HG03442 (cell line): Measurements from ENCODE around the gene PDE3A.

Experiments used
- ATAC-seq: cut with Tn5 transposase; IDR thresholded peaks from one replicate; pipeline ENCODE4 v1.9.1; 2021; ENCODE audit warnings: mild to moderate bottlenecking, moderate library complexity; ENCODE audit not compliant: unreplicated experiment

Gene PDE3A

DNA sequence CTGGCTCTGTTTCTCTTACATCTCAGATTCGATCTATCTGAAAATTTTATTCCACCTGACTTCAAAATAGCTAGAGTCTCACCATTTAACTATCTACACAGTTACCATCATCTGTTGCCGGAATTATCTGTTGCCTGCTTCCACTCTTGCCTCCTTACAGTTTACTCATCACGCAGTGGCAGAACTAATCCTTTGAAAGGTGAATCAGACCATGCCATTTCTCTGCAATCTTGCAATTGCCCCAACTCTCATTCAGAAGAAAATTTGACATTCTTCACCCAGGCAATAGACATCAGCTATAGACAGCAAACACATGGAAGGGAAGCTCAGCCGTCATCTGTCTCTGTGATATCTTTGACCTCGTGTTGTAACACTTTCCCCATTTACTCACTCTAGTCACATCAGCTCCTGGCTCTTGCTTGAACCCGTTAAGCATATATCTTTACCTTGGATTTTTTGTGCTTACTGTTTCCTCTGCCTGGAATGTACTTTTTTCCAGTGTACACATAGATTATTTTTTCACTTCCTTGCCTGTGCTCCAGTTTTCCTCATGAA, 85.5 kb downstream of the PDE3A start:
- no peak for ATAC-seq

DNA sequence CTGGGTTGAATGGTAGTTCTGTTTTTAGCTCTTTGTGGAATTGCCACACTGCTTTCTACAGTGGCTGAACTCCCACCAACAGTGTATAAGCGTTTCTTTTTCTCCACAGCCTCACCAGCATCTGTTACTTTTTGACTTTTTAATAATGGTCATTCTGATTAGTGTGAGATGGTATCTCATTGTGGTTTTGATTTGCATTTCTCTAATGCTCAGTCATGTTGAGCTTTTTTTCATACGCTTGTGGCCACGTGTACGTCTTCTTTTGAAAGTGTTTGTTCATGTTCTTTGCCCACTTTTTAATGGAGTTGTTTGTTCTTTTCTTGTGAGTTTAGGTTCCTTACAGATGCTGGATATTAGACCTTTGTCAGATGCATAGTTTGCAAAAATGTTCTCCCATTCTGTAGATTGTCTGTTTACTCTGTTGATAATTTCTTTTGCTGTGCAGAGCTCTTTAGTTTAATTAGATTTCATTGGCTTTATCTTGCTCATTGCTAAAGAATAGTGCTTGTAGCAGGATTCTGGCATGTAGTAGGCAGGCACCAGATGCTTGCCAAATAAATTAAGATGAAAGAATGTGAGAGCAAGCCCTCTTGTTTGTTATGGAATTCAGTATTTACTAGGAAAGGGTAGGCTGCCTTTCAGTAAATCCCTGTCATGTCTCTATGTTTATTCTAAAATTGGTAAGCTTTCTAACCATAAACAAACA, 86.8 kb downstream of the PDE3A start:
- no peak for ATAC-seq

DNA sequence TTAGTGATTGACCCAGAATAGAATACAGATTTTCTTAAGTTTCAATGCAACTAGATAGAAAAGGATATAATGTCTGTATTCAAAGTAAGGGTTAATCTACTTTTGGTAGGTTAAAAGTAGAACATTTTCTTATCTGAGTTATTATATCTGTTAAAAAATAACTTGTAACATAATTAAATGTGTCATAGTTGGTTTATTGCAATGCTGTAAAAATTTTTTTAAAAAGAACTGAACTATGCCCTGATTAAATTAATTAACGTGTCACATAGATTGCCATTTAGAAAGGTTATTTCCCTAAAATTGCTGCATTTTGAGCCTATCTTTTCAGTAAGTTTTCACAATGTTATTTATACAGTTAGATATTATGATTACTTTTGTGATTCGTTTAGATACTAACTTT, 89.2 kb downstream of the PDE3A start:
- ATAC-seq = no peak

DNA sequence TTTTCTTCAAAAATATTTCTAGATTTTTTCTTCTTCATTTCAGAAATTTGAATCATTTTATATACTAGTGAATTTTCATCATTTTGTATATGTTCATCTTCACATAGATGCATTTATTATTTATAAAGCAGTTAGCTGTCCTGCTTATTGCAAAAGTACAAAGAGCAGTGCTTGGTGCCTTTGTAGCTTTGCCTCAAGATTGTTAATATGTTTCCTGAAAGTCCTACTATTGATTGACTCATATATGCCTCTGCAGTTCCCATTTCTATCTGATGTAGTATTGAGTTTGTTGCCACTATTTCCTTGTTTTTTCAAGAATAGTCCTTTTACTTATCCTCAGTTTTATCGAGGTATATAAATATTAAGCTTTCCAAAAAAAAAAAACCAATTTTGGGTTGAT, 89.7 kb downstream of the PDE3A start:
- ATAC-seq = no peak

DNA sequence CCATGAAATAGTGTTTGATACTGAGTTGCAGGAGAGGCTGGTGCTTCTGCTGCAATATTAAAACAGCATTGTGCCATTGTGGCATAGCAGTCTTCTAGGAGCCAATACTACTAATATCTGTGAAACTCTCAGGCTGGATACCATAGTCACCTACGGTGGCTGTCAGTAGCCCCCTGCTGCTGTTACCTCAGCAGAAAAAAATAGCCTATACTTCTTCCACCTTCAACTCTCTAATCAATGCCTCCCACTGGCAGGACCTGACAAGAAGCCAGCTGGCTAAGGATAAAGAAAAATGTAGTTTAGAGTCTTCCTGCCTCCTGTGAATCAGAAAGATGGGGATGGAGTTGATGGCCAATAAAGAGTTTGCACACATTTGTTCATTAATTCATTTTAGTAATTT, 91.6 kb downstream of the PDE3A start:
- ATAC-seq = no peak

DNA sequence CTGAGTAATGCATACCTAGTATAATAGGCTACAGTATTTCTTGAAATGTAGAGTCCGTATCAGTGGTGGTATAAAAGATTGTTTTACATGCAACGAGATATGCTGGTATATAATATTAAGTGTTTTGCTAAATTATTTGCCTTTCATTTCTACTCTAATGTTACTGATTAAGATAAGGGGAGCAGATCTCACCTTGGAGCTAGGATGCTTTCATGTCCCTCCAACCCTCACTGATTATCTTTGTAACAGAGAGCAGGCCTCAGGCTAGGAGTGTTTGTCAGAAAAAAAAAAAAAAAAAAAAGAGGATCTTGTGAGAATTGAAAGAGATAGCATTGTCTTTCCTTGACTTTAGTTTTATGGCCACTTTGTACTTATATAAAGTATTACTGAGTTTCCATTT, 92.6 kb downstream of the PDE3A start:
- ATAC-seq = no peak

DNA sequence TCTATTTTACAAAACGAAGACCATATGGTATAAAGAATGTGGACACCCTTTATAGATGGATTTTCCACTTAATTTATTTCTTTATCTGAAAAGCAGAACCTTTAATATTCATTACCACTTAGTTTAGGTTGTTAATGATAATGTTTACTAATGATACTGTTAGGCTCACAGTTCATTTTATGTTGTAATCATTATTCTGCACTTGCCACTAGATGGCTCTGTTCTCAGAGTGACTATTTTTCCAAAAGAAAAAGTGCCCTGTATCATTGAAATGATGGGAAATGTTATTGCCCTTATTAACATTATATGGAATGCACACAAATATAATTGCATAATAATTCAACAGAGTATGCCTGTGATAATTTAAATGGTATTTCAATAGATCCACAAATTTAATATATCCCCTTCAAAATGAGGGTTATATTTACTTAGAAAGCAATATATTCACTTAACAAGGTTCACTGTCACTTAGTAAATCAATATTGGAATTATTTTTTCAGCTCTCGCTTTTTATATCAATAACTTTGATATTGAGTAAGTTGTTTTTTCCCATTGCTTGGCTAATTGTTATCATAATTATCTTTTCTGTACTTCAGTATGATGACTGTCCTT, 95.7 kb downstream of the PDE3A start:
- no peak for ATAC-seq

DNA sequence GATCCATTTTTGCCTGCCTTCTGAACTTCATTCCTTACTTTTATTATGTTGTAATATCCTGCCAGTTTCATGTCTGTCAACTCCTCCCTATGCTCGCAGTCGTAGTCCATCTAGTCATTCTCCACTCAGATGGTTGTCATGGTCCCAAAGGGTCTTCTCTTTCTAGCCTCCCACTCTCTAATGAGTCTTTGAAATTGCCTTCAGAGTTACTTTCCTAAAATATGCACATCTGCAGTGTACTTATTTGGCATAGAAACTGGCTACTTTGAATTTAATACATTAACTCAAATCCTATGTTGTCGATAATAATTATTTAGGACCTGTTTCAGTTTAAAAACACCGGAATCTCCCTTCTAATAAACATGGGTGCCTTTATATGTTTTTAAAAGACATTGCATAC, 101.0 kb downstream of the PDE3A start:
- no peak for ATAC-seq

DNA sequence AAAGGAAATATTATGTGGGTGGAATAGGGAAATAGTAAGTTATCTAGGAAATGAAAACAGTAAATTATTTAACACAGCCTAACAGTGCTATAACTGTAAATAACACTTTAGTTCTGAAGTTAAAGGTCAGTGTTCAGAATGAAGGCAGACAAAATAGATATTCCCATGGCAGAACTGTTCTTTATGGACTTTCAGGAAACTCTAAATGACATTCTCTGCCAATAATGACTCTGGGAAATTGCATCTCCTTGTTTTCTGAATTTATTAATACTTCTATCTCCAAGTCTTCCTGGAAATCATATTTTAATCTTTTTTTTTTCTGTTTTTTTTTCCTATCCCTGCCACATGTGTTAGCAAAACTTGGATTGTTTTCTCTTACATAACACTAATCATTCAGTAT, 101.4 kb downstream of the PDE3A start:
- no peak for ATAC-seq

DNA sequence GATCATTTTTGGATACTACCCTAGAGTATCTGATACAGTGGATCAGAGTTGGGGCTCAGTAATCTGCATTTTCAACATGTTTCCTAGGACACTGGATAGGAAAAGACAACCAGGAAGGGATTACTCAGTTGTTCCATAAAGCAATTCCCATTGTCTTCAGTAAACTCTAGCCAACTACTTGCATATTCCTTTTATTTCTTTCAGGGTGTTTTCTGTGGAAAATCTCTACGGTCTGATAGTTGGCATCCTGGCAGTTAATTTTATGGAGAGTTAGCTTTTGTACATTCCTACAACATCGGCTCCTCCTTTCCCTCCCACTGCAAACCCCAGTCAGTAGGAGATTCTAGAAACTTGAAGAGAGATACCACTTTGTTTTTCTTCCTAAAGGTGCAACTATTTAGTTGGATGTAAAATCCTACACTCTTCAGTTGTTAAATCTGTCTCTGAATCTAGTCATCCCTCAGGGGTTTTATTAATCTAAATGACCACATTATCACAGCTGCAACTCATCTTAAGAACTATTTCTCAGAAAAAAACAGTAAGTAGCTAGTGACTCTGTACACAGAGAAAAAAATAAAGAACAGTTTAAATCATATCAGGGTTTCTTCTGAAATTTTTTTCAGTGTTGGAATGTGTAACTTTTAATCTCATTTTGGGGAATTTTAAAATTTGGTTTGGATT, 103.9 kb downstream of the PDE3A start:
- ATAC-seq = no peak

DNA sequence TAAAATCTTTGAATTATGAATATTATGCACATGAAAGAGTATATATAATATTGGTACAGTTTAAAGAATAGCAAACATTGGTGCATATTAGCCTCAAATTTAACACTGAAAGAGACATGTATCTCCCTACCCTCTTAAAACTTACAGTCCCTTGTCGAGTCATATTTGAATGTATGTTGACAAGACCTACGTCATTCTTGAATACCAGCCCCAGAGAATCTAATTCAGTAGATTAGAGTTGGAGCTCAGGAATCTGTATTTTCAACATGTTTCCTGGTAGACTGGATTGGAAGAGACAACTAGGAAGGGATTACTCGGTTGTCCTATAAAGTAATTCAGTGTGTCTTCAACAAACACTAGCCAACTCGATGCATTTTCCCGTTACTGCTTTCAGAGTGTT, 104.8 kb downstream of the PDE3A start:
- no peak for ATAC-seq

DNA sequence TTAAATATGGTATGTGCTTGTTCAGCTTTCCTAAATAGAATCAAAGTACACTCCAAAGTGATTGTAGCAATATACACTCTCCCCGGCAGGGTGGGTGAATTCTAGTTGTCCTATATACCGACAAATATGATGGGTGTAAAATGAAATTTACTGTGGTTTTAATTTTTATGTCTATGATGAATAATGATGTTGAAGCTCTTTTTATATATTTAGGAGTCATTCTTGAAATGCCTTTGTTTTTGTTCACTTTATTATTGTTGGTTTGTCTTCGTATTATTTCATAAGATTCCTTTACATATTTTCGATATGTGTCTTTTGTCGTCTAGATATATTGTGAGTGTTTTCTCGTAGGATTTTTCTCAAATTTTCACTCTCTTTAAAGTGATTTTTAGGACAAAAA, 105.7 kb downstream of the PDE3A start:
- no peak for ATAC-seq

DNA sequence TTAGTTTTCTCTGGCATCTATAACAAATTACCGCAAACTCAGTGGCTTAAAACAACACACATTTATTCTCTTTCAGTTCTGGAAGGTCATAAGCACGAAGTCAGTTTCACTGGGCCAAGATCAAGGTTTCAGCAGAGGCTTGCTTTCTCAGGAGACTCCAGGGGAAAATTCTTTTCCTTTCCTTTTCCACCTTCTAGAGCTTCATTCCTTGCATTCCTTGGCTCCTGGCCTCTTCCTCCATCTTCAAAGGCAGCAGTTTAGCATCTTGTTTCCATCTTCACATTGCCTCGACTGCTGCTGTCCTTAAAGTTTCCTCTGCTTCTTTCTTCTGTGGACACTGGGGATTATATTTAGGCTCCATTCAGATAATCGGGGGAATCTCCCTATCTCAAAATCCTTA, 106.1 kb downstream of the PDE3A start:
- ATAC-seq = no peak

DNA sequence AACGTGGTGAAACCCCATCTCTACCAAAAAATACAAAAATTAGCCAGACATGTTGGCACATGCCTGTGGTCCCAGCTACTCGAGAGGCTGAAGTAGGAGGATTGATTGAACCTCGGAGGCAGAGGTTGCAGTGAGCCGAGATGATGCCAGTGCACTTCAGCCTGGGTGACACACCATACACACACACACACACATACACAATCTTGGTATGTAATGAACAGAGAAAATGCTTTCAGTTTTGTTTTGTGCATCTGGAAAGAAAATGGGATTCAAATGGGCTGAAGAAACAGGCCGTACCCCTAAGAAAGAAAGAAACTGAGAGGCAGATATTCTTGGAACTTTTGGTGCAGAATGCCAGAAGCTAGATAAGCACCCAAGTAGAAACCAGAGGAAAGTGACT, 107.2 kb downstream of the PDE3A start:
- no peak for ATAC-seq

DNA sequence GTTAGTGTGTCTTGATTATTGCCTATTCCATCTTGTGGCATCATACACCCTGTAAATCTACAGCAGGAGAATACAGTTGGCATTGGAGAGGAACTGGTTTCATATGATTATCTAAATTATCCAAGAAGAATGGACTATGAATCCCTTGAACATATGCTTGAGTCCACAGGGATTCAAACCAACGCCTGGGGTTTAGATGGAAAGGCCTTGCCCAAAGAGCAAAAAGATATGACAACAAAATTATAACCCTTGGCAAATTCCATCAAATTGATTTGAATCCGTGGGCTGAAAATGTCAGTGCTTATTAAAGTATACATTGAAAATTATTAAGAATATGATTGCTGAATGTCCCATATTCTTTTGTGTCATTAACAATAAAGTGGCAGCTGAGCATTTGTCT, 108.2 kb downstream of the PDE3A start:
- ATAC-seq = no peak

DNA sequence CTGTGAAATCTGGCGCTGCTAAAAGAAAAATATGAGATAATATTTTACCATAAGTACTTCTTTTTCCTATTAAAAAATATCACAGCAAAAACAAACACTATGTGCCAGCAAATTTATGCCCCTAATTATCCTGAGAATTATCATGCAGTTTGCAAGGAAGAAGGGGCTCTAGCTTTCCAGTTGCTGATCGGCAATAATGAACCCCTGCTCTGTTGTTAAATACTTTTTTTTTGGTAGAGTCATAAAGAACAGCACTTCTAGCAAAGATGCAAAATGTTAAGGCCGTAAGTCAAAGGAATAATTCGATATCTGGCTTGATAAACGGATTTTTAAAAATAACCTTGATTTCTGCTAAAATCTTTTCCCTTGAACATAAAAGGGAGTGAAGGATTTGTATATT, 108.9 kb downstream of the PDE3A start:
- ATAC-seq = no peak

DNA sequence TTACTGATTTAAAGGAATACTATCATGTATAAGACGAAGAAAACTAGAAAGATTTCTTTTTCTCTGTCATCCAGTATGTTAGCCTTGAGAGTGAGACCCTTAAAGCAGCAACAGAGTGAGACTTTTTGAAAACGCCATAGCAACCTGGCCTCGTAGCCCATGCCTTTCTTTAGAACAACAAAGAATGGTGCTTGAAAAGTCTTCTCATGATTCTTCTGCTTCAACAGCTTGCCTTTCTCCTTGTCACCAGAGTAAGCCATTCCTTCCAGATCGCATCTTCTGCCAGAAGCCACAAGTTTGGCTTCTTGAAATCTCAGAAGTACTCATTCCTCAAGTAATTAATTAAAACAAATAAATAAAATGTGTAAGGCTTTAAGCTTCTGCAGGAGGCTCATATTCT, 109.3 kb downstream of the PDE3A start:
- ATAC-seq = no peak

DNA sequence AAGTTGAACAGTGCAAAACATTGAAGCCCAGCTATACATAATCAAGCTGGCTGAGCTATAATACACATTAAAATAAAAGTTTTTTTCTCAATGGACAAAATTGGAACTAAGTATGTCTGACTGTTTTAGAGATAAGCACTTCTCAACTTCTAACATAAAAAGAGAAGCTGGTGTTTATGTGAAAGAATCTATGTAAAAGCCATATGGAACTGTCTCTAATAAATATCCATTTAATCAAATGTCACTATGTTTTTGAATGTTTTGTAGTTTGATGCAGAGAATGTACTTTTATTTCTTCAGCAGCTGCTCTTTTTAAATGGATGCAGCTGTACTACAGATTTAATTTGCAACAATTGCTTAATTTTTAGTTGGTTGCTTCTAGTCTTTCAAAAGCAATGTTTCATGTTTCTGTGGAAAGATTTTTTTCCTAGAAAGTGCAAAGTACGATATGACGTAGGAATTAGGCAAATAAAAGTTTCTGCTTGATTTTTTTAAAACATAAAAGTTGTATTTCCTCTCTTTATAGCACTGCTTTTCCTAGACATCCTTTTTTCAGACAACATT, 114.2 kb downstream of the PDE3A start:
- no peak for ATAC-seq

DNA sequence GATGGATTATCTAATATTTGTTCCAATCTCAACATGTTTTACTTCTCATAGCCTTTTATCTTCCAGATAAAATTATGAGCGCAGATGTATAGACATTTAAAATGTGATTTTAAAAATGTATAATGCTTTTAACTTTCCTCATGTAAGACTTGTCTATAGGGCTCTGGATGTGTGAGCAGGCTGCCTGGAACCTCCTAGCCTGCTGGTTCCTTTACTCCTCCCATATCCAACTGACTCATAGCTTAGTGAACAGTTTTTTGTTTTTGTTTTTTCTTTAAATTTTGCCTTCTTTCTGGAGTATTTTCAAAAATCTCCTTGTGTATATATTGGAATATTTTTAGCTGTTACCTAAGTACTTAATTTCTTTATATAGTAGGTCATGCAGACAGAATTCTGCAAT, 115.4 kb downstream of the PDE3A start:
- no peak for ATAC-seq

DNA sequence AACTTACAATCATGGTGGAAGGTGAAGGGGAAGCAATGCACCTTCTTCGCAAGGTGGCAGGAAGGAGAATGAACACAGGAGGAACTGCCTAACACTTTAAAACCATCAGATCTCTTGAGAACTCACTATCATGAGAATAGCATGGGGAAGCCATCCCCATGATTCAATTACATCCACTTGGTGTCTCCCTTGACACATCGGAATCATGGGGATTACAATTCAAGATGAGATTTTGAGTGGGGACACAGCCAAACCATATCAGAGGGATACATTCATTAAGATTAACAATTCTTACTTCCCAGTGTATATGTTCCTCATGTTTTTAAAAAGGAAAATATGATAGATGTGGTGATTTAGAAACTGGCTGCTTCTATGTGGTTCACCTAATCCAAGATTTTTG, 117.9 kb downstream of the PDE3A start:
- ATAC-seq = no peak

DNA sequence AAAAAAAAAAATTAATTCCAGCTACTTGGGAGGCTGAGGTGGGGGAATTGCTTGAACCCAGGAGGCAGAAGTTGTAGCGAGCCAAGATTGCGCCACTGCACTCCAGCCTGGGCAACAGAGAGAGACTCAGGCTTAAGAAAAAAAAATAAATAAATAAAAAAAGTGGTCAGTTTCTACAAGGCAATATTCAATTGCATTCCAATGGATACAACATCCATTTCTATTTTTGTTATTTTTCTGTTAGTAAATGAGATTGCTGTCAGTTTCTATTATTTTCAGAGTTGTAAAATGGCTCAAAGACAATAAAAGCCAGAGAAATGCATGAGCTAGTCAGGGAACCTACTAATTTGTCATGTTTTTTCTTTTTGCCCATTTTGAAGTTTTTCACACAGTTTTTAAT, 119.2 kb downstream of the PDE3A start:
- ATAC-seq = no peak

DNA sequence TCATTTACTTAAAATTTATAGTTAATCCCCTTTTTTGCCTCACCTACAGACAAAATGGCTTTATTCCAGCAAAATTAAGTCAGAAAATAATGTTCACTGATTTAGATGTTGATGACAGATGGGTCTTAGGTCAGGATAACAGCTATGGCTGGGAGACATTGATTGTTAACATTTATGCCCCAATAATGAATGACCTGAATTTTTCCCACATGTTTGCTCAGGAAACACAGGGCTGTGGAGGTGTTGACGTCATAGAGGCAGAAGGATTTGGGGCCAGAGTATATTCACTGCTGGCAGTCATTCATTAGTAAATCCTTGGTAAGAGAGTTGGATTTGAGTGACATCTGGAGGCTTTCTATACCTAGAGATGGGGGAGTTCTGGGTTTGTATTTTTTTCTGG, 121.3 kb downstream of the PDE3A start:
- ATAC-seq = no peak
